CD14-positive monocyte (primary cell): ENCODE data around the gene MMP28. TPM values are rescaled to one million over a fixed set of nuclear protein-coding genes. Genes with fewer than 3 reads are reported as not detected.

ENCODE experiments used
- DNase-seq, 3 donors: peaks; one replicate each; pipeline ENCODE4 v3.0.0-alpha.2; 2011 to 2022
- H2AFZ ChIP-seq: 2 replicates; pipeline ENCODE4 v1.6.0; 2012; ENCODE audit warnings: mild to moderate bottlenecking, low read depth, low read length, inconsistent platforms; ENCODE audit not compliant: insufficient read depth, poor library complexity, severe bottlenecking
- H3K27ac ChIP-seq, 2 donors: 1 replicate in 1 of 2; 2 replicates in 1 of 2; pipeline ENCODE4 v1.5.1; 2012 to 2013; ENCODE audit warnings: low read length in 2 of 2, control low read depth in 1 of 2, inconsistent platforms in 1 of 2, low read depth in 1 of 2, mild to moderate bottlenecking in 1 of 2
- H3K27me3 ChIP-seq, 2 donors: one replicate each; pipeline versions ENCODE4 v1.6.0 to v1.6.1; 2011 to 2013; ENCODE audit warnings: low read length in 2 of 2; ENCODE audit not compliant: control insufficient read depth in 2 of 2, insufficient read depth in 2 of 2
- H3K36me3 ChIP-seq, 2 donors: replicated peaks in 1 of 2; 1 replicate in 1 of 2; 2 replicates in 1 of 2; pipeline versions ENCODE4 v1.5.1 to v1.6.1; 2012 to 2013; ENCODE audit warnings: low read length in 2 of 2, control low read depth in 1 of 2, inconsistent platforms in 1 of 2, mild to moderate bottlenecking in 1 of 2; ENCODE audit not compliant: insufficient read depth in 2 of 2, control insufficient read depth in 1 of 2
- H3K4me1 ChIP-seq, 2 donors: 1 replicate in 1 of 2; 2 replicates in 1 of 2; pipeline versions ENCODE4 v1.5.1 to v1.6.1; 2012 to 2013; ENCODE audit warnings: low read length in 2 of 2, control low read depth in 1 of 2, inconsistent platforms in 1 of 2, mild to moderate bottlenecking in 1 of 2, moderate library complexity in 1 of 2; ENCODE audit not compliant: insufficient read depth in 2 of 2, control insufficient read depth in 1 of 2
- H3K4me2 ChIP-seq: replicated peaks from 2 replicates; pipeline ENCODE3; 2012; ENCODE audit warnings: low read length, moderate library complexity, mild to moderate bottlenecking; ENCODE audit not compliant: poor library complexity, severe bottlenecking; ENCODE audit errors: extremely low read depth
- H3K4me3 ChIP-seq, 3 experiments: fragments of 200-600 bp in 1 of 3; sonication (generic) in 1 of 3; replicated peaks in 1 of 3; 1 replicate in 2 of 3; 2 replicates in 1 of 3; pipeline ENCODE4 v1.5.1; 2011 to 2013; ENCODE audit warnings: low read length in 3 of 3, mild to moderate bottlenecking in 3 of 3, control low read depth in 2 of 3, low read depth in 2 of 3, inconsistent platforms in 1 of 3, moderate library complexity in 1 of 3
- H3K79me2 ChIP-seq: 2 replicates; pipeline ENCODE4 v1.6.0; 2012; ENCODE audit warnings: mild to moderate bottlenecking, control low read depth, inconsistent platforms, low read length, moderate library complexity; ENCODE audit not compliant: insufficient read depth
- H3K9ac ChIP-seq: 2 replicates; pipeline ENCODE4 v1.6.0; 2017; ENCODE audit warnings: low read length, mild to moderate bottlenecking; ENCODE audit not compliant: insufficient read depth, poor library complexity, severe bottlenecking
- H3K9me3 ChIP-seq, 2 donors: replicated peaks in 1 of 2; 1 replicate in 1 of 2; 2 replicates in 1 of 2; pipeline versions ENCODE4 v1.5.1 to v1.6.1; 2012 to 2013; ENCODE audit warnings: low read length in 2 of 2, control low read depth in 1 of 2; ENCODE audit not compliant: control insufficient read depth in 1 of 2, insufficient read depth in 1 of 2
- H4K20me1 ChIP-seq: 2 replicates; pipeline ENCODE4 v1.6.0; 2012; ENCODE audit warnings: mild to moderate bottlenecking, low read length, control low read depth, moderate library complexity; ENCODE audit not compliant: insufficient read depth
- H3K27ac Mint-ChIP-seq, 7 donors: one replicate each; pipeline ENCODE4 v1.8.0; 2020; ENCODE audit warnings: mild to moderate bottlenecking in 7 of 7, mixed read lengths in 7 of 7, moderate library complexity in 6 of 7, inconsistent platforms in 2 of 7
- H3K27me3 Mint-ChIP-seq, 3 donors: one replicate each; pipeline ENCODE4 v1.8.0; 2021 to 2022; ENCODE audit warnings: low read depth in 3 of 3, mild to moderate bottlenecking in 3 of 3, mixed read lengths in 3 of 3, moderate library complexity in 3 of 3, inconsistent platforms in 1 of 3
- H3K36me3 Mint-ChIP-seq, 2 donors: one replicate each; pipeline ENCODE4 v1.8.0; 2020; ENCODE audit warnings: mixed read lengths in 2 of 2, inconsistent platforms in 1 of 2, mild to moderate bottlenecking in 1 of 2
- H3K4me1 Mint-ChIP-seq: one replicate; pipeline ENCODE4 v1.8.0; 2020; ENCODE audit warnings: mild to moderate bottlenecking, mixed read lengths
- H3K4me3 Mint-ChIP-seq, 2 donors: one replicate each; pipeline ENCODE4 v1.8.0; 2020; ENCODE audit warnings: mild to moderate bottlenecking in 2 of 2, mixed read lengths in 2 of 2, moderate library complexity in 1 of 2
- H3K9me3 Mint-ChIP-seq, 7 donors: one replicate each; pipeline ENCODE4 v1.8.0; 2020 to 2022; ENCODE audit warnings: mixed read lengths in 7 of 7, mild to moderate bottlenecking in 6 of 7, moderate library complexity in 6 of 7, inconsistent platforms in 2 of 7
- CTCF ChIP-seq: fragments of 200-600 bp; IDR thresholded peaks from one replicate; pipeline ENCODE4 v1.8.0; 2022; ENCODE audit warnings: antibody characterized with exemption, mild to moderate bottlenecking
- WGBS: methylation state at CpG from one replicate; pipeline ENCODE4 v1.1.5; 2013; ENCODE audit warnings: missing lambda C conversion rate; ENCODE audit not compliant: insufficient coverage; 5-methylcytosine and 5-hydroxymethylcytosine counted together
- intact Hi-C, 2 donors: fragments of 100-400 bp; cut with micrococcal nuclease; formaldehyde crosslinking; loops; one replicate each; pipeline versions ENCODE4 v1.15.0 to v1.15.1; 2023
- polyA plus RNA-seq, 3 donors: library from polyadenylated mRNA; depleted of rRNA in 1 of 3; unstranded in 2 of 3; stranded (reverse) in 1 of 3; fragments of 300-500 nt in 2 of 3; fragments of >200 nt in 1 of 3; fragmentation: Illumina TruSeq in 2 of 3; gene quantifications; 1 replicate in 2 of 3; 2 replicates in 1 of 3; pipeline ENCODE4 v1.2.3, GENCODE V29; 2012 to 2021

Gene MMP28
- polyA plus RNA-seq, 3 donors: not detected

- Mint-ChIP-seq H3K36me3 (peaks cover 0 to 2% of the 10 kb centered on the region in 2 donors), H3K27ac (peak overlapping the region in 1 of 7 donors; percentile 60), H3K4me3 (peak overlapping the region in 1 of 2 donors; percentile 96), H3K9me3 (no peaks in the 10 kb centered on the region), H3K4me1 (peaks cover 38% of the 10 kb centered on the region), H3K27me3 (peaks cover 0 to 1% (median 0%) of the 10 kb centered on the region in 3 donors)
- Histone ChIP-seq H3K27me3 (no peaks in the 10 kb centered on the region), H4K20me1 (peaks cover 26% of the 10 kb centered on the region), H3K4me1 (peaks cover 28 to 41% of the 10 kb centered on the region in 2 donors), H3K27ac (no peak overlapping the region), H3K9me3 (no peaks in the 10 kb centered on the region), H2AFZ (no peak overlapping the region), H3K4me3 (no peak overlapping the region), H3K36me3 (no peaks in the 10 kb centered on the region), H3K4me2 (no peak overlapping the region), H3K79me2 (peaks cover 33% of the 10 kb centered on the region), H3K9ac (no peak overlapping the region)
- DNase-seq: no peak
- intact Hi-C loops: loop anchor here in 1 of 2 donors (2.0 to 10.0 kb wide), 2 partner anchors 43 to 263 kb away; no protein-coding TSS in a partner anchor
- 78% methylated on average over 4 of the region's 7 CpGs for WGBS
- TF ChIP-seq CTCF: no peak
These were observed 12.1 kb upstream of the MMP28 start for GRCh38 chr17:35807371-35808144.

GRCh38 chr17:35804658-35805192, 9.3 kb upstream of the MMP28 start:
- Histone ChIP-seq H3K79me2 (peaks cover 4% of the 10 kb centered on the region), H3K27me3 (no peaks in the 10 kb centered on the region), H3K36me3 (no peaks in the 10 kb centered on the region), H2AFZ (no peak overlapping the region), H3K9me3 (no peaks in the 10 kb centered on the region), H3K27ac (no peak overlapping the region), H3K4me1 (peaks cover 16 to 21% of the 10 kb centered on the region in 2 donors), H4K20me1 (peaks cover under 1% of the 10 kb centered on the region), H3K9ac (no peak overlapping the region), H3K4me3 (no peak overlapping the region), H3K4me2 (no peak overlapping the region)
- peaks cover 25% of the 10 kb centered on the region for H3K4me1 Mint-ChIP-seq
- H3K27ac Mint-ChIP-seq: peak overlapping the region in 2 of 7 donors; percentile 32 to 72
- peaks cover 0 to 2% of the 10 kb centered on the region in 2 donors for H3K36me3 Mint-ChIP-seq
- peak; percentile 61 for TF ChIP-seq CTCF
- WGBS: no CpG with 5 or more reads among the region's 1 CpG
- H3K27me3 Mint-ChIP-seq: peaks cover 1 to 8% (median 8%) of the 10 kb centered on the region in 3 donors
- no peak overlapping the region for H3K4me3 Mint-ChIP-seq
- intact Hi-C loops: loop anchor here (2.0 to 10.0 kb wide), 2 partner anchors 40 to 260 kb away; no protein-coding TSS in a partner anchor
- DNase-seq: peak; percentile 49 to 71 (median 62)
- no peaks in the 10 kb centered on the region for H3K9me3 Mint-ChIP-seq
